ENCODE measurements around the gene SEC14L5.

Gene SEC14L5

DNA sequence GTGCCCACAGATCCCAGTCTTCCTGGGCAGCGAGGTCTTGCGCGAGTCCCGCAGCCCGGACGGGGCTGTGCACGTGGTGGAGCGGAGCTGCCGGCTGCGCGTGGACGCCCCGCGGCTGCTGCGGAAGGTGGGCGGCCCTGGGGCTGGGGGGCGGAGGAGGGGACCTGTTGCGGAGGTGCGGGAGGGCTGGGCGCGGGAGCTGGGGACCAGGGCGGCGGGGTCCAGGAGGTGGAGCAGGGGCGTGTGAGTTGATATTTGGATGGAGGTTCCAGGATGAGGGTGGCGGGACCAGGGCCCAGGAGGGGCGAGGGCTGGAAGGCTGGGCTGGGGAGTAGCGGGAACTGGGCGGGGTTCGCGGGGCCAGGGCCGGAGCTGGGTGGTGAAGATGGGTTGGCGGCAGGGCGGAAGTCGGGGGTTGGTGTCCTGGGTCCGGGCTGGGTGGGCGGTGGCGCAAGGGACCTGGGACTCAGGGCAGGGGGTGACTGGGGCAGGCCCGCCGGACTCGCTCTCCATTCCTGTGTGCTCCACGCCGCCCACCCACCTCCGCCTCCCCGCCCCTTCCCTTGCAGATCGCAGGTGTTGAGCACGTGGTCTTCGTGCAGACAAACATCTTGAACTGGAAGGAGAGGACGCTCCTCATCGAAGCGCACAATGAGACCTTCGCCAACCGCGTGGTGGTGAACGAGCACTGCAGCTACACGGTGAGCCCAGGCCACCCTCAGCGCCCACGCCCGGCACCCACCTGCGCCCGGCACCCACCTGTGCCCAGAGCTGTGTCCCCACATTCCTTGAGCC, 29.6 kb downstream of the SEC14L5 start:
- TF ChIP-seq, protein P1, sequence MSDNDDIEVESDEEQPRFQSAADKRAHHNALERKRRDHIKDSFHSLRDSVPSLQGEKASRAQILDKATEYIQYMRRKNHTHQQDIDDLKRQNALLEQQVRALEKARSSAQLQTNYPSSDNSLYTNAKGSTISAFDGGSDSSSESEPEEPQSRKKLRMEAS (IDR thresholded peaks at IDR 0.05; ENCODE audit: low read depth, low read length) = no peak
- no peak for TF ChIP-seq MYC (IDR thresholded peaks at IDR 0.05; ENCODE audit: low read depth, low read length)
- no peak for TF ChIP-seq POLR2A (IDR thresholded peaks at IDR 0.05; ENCODE audit: extremely low read depth, insufficient read length)
- TF ChIP-seq, protein P2, sequence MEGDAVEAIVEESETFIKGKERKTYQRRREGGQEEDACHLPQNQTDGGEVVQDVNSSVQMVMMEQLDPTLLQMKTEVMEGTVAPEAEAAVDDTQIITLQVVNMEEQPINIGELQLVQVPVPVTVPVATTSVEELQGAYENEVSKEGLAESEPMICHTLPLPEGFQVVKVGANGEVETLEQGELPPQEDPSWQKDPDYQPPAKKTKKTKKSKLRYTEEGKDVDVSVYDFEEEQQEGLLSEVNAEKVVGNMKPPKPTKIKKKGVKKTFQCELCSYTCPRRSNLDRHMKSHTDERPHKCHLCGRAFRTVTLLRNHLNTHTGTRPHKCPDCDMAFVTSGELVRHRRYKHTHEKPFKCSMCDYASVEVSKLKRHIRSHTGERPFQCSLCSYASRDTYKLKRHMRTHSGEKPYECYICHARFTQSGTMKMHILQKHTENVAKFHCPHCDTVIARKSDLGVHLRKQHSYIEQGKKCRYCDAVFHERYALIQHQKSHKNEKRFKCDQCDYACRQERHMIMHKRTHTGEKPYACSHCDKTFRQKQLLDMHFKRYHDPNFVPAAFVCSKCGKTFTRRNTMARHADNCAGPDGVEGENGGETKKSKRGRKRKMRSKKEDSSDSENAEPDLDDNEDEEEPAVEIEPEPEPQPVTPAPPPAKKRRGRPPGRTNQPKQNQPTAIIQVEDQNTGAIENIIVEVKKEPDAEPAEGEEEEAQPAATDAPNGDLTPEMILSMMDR (IDR thresholded peaks at IDR 0.05; ENCODE audit: low read depth, low read length) = no peak
- H3K4me3 ChIP-seq (ENCODE audit: low read depth, low read length) = no peak overlapping the region
- DNase-seq (ENCODE audit: low read depth) = no peak

DNA sequence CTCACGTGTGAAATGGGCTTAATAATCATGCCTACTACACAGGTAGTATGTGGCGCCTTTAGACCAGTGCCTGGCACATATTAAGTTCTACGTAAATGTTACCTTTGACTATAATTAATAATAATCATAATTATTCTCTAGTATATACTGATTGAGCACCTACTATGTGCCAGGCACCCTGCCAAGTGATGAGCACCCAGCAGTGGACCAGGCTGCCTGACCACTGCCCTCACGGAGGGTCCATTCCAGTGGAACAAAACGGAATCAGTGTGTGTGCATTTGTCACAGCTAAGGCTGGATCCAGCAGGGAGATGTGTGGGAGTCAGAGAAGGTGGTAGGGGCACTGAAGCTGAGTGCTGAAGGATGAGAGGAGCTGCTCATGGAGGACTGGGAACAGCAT, 30.5 kb downstream of the SEC14L5 start:
- TF ChIP-seq POLR2A (IDR thresholded peaks at IDR 0.05; ENCODE audit: extremely low read depth, insufficient read length) = no peak
- TF ChIP-seq, protein P1 (IDR thresholded peaks at IDR 0.05; ENCODE audit: low read depth, low read length) = no peak
- no peak for TF ChIP-seq MYC (IDR thresholded peaks at IDR 0.05; ENCODE audit: low read depth, low read length)
- TF ChIP-seq, protein P2 (IDR thresholded peaks at IDR 0.05; ENCODE audit: low read depth, low read length) = no peak
- H3K4me3 ChIP-seq (ENCODE audit: low read depth, low read length) = no peak overlapping the region
- DNase-seq (ENCODE audit: low read depth) = no peak

DNA sequence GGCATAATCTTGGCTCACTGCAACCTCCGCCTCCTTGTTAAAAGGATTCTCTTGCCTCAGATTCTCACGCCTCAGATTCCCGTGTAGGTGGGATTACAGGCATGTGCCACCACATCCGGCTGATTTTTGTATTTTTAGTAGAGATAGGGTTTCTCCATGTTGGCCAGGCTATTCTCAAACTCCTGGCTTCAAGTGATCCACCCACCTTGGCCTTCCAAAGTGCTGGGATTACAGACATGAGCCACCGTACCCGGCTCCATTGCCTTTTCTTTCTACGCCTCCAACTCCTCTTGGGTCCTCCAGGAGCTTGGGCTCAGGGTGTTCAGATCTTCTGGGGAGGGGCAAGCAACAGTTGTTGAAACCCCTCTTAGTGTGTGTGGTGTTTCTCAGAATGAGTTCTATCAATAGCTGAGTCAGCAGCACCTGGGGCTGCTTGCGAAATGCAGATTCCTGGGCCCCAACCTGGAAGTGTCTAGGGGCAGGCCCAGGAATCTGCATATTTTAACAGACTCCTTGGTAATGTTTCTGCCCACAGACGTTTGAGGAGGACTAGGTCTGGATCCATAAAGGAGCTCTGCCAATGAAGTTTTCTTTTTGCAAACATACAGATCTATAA, 31.4 kb downstream of the SEC14L5 start:
- no peak for DNase-seq (ENCODE audit: low read depth)
- TF ChIP-seq MYC (IDR thresholded peaks at IDR 0.05; ENCODE audit: low read depth, low read length) (no peak), POLR2A (IDR thresholded peaks at IDR 0.05; ENCODE audit: extremely low read depth, insufficient read length) (no peak)
- TF ChIP-seq, protein P2 (IDR thresholded peaks at IDR 0.05; ENCODE audit: low read depth, low read length) = no peak
- TF ChIP-seq, protein P1 (IDR thresholded peaks at IDR 0.05; ENCODE audit: low read depth, low read length) = no peak
- no peak overlapping the region for H3K4me3 ChIP-seq (ENCODE audit: low read depth, low read length)

DNA sequence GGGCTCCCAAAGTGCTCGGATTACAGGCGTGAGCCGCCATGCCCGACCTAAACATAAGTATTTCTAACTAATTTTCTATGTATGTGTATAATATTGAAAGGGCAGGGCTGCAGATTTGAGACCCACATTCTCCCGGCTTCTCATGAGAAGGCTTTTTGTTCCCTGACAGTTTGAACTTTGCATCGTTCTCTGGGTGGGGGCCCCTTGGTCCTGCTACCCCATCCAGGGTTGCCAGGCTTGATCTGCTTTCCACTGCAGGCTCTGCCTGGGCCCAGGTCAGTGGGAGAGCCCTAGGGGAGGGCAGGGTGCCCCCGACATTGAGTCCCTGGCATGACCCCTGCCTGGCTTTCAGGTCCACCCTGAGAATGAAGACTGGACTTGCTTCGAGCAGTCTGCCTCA, 32.3 kb downstream of the SEC14L5 start:
- no peak overlapping the region for H3K4me3 ChIP-seq (ENCODE audit: low read depth, low read length)
- DNase-seq (ENCODE audit: low read depth) = no peak
- TF ChIP-seq, protein P2 (IDR thresholded peaks at IDR 0.05; ENCODE audit: low read depth, low read length) = no peak
- TF ChIP-seq, protein P1 (IDR thresholded peaks at IDR 0.05; ENCODE audit: low read depth, low read length) = no peak
- TF ChIP-seq POLR2A (IDR thresholded peaks at IDR 0.05; ENCODE audit: extremely low read depth, insufficient read length) (no peak), MYC (IDR thresholded peaks at IDR 0.05; ENCODE audit: low read depth, low read length) (no peak)

DNA sequence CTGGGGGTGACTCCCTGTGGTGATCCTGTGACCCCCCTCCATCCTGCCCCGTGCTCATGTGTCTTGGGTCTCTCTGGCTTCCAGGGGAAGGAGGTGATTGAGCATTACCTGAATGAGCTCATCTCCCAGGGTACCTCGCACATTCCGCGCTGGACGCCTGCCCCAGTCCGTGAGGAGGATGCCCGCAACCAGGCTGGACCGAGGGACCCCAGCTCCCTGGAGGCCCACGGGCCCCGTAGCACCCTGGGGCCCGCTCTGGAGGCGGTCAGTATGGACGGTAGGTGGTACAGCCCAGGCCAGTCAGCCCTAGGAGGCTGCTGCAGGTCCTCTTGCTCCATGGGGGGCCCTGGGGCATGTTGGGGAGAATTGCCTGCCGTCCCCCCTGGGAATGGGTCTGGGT, 33.6 kb downstream of the SEC14L5 start:
- no peak for DNase-seq (ENCODE audit: low read depth)
- TF ChIP-seq, protein P1 (IDR thresholded peaks at IDR 0.05; ENCODE audit: low read depth, low read length) = no peak
- TF ChIP-seq, protein P2 (IDR thresholded peaks at IDR 0.05; ENCODE audit: low read depth, low read length) = no peak
- TF ChIP-seq POLR2A (IDR thresholded peaks at IDR 0.05; ENCODE audit: extremely low read depth, insufficient read length) (no peak), MYC (IDR thresholded peaks at IDR 0.05; ENCODE audit: low read depth, low read length) (no peak)
- H3K4me3 ChIP-seq (ENCODE audit: low read depth, low read length) = no peak overlapping the region

Measured in NB4 (cell line).